T-helper 1 cell treated with Interleukin-12 subunit alpha and Interleukin-12 subunit beta and Interleukin-4 antibody, amounts not matched to agents 30 μg/mL and 1 μg/mL, for 36 hours (primary cell): Measurements from ENCODE around the gene SCMH1.
A peak's percentile ranks its signal among the peaks of the same experiment; 100 is the strongest.

Experiments used
- H3K27ac Mint-ChIP-seq: one replicate; pipeline ENCODE4 v1.8.0; 2021; ENCODE audit warnings: mild to moderate bottlenecking, mixed read lengths
- H3K27me3 Mint-ChIP-seq: one replicate; pipeline ENCODE4 v1.8.0; 2021; ENCODE audit warnings: low read depth, mixed read lengths
- H3K36me3 Mint-ChIP-seq: one replicate; pipeline ENCODE4 v1.8.0; 2021; ENCODE audit warnings: low read depth, mixed read lengths
- H3K4me1 Mint-ChIP-seq: one replicate; pipeline ENCODE4 v1.8.0; 2021; ENCODE audit warnings: low read depth, mixed read lengths
- H3K4me3 Mint-ChIP-seq: one replicate; pipeline ENCODE4 v1.8.0; 2021; ENCODE audit warnings: mild to moderate bottlenecking, moderate library complexity, mixed read lengths
- H3K9me3 Mint-ChIP-seq: one replicate; pipeline ENCODE4 v1.8.0; 2021; ENCODE audit warnings: mixed read lengths

The SCMH1 gene

DNA sequence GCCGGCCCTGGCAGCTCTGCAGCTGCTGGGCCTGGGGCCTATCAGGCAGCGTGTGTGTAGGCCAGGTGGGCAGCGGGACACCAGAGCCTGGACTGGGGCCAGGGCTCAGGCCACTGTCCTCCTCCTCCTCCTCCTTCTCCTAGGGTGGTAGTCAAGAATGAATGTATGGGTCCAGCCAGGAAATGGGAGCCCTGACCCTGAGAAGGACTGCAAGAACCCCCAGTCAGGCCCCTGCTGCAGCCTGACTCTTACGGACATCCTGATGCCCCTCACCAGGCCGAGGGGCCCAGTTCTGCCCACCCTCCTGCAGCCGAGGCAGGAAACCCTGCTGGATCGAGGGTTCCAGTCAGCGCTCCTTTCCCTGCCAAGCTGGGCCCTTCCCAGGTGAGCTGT, 224.1 kb downstream of the SCMH1 start:
- H3K4me1 Mint-ChIP-seq, result peaks cover 4% of the 10 kb centered on the region
- H3K27ac Mint-ChIP-seq, result no peak overlapping the region
- no peaks in the 10 kb centered on the region for H3K27me3 Mint-ChIP-seq
- H3K36me3 Mint-ChIP-seq, result peaks cover 13% of the 10 kb centered on the region
- H3K4me3 Mint-ChIP-seq, result no peak overlapping the region
- no peaks in the 10 kb centered on the region for H3K9me3 Mint-ChIP-seq

DNA sequence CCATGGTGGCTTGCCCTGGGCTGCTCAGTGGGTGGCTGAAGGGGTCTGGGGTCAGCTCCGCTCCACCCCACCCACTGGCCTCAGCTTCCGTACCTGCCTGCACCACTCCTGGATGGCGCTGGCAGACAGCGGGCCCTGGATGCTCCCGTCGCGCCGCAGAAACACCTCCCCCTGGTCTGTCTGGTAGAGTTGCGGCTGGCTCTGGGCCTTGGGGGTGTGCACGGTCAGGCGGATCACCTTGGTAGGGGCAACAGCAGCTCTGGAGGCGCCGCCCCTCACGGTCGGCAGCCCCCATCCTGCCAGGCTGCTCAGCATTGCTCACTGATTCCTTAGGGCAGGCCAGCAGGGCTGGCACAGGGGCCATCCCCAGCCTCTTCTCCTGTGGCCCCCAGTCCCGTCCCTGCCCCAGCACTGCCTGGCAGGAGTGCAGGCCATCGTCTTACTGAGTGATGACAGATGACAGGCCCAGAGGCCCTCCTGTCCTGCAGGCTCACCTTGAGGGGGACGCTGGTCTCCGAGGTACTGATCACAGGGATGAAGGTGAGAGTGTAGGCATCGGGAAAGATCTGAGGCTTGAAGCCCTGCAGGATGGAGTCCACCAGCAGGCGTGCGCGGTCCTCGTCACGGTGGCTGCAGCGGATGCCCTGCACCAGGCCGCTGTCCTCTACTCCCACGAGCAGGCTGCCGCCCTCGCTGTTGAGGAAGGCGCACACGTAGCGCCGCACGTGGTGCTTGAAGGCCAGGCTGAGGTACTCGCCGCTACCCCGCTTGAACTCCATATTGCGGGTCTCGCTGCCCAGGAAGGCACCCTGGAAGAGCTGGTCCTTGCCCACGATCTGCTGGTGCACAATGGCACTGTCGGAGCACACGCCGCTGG, 224.7 kb downstream of the SCMH1 start:
- H3K9me3 Mint-ChIP-seq, result no peaks in the 10 kb centered on the region
- H3K27me3 Mint-ChIP-seq, result no peaks in the 10 kb centered on the region
- H3K4me3 Mint-ChIP-seq, result no peak overlapping the region
- H3K36me3 Mint-ChIP-seq, result peaks cover 13% of the 10 kb centered on the region
- peaks cover 4% of the 10 kb centered on the region for H3K4me1 Mint-ChIP-seq
- no peak overlapping the region for H3K27ac Mint-ChIP-seq

GRCh38 chr1:41015897-41016470, 226.1 kb downstream of the SCMH1 start:
- Mint-ChIP-seq H3K36me3 (peaks cover 20% of the 10 kb centered on the region), H3K27ac (peak overlapping the region; percentile 31), H3K27me3 (no peaks in the 10 kb centered on the region), H3K9me3 (no peaks in the 10 kb centered on the region), H3K4me3 (no peak overlapping the region), H3K4me1 (peaks cover 4% of the 10 kb centered on the region)

DNA sequence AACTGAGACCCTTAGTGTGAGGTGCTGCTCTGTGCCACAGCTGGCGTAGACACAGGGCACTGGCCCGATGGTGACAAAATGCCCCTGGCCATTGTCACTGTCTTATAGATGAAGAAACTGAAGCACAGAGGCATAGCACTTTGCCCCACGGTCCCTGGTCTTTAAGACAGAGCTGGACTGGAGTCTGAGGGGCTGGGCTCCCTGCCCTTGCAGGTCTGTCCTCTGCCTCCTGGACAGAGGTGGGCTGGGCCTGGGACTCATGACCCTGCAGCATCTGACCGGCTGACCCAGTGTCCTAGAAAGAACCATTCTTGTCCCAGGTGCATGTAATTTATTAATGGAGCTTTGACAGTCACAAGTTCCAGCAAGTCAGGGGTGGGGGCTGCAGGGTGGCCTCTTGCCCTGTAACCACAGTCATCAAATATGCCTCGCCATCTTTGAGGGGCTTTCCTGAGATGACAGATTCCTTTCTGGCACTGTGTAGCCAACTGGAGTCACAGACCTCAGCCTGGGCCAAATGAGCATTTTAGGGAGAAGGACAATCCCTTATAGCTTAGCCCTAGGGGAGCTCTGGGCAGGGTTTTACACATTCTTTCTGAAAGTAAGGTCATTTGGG, 226.7 kb downstream of the SCMH1 start:
- peaks cover 24% of the 10 kb centered on the region for H3K36me3 Mint-ChIP-seq
- no peak overlapping the region for H3K27ac Mint-ChIP-seq
- H3K27me3 Mint-ChIP-seq, result no peaks in the 10 kb centered on the region
- no peak overlapping the region for H3K4me3 Mint-ChIP-seq
- H3K4me1 Mint-ChIP-seq, result peaks cover 4% of the 10 kb centered on the region
- no peaks in the 10 kb centered on the region for H3K9me3 Mint-ChIP-seq

GRCh38 chr1:41014871-41015270, 227.2 kb downstream of the SCMH1 start:
- H3K4me1 Mint-ChIP-seq, result peaks cover 5% of the 10 kb centered on the region
- H3K27ac Mint-ChIP-seq, result no peak overlapping the region
- no peaks in the 10 kb centered on the region for H3K9me3 Mint-ChIP-seq
- H3K27me3 Mint-ChIP-seq, result no peaks in the 10 kb centered on the region
- H3K36me3 Mint-ChIP-seq, result peaks cover 28% of the 10 kb centered on the region
- H3K4me3 Mint-ChIP-seq, result no peak overlapping the region

DNA sequence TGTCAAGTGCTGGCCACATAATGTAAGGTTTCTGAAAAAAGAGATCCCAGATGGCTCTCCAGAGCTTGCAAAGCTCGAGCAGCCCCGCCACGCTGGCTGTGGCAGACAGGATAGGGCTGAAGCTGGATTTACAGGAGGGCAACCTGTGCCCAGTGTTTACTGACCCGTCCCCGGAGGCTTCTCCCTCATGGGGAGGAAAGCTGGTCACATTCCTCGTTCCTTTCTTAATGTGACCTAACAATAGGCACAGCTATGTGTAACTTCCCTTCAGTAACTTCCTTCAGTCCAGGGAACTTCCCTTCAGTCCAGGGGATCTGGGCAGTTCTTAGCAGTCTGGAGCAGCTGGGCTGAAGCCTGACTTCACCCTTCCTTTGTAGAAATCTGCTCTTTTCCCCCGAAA, 228.3 kb downstream of the SCMH1 start:
- no peak overlapping the region for H3K4me3 Mint-ChIP-seq
- H3K27ac Mint-ChIP-seq, result no peak overlapping the region
- H3K9me3 Mint-ChIP-seq, result no peaks in the 10 kb centered on the region
- no peaks in the 10 kb centered on the region for H3K27me3 Mint-ChIP-seq
- peaks cover 29% of the 10 kb centered on the region for H3K36me3 Mint-ChIP-seq
- H3K4me1 Mint-ChIP-seq, result peaks cover 5% of the 10 kb centered on the region

DNA sequence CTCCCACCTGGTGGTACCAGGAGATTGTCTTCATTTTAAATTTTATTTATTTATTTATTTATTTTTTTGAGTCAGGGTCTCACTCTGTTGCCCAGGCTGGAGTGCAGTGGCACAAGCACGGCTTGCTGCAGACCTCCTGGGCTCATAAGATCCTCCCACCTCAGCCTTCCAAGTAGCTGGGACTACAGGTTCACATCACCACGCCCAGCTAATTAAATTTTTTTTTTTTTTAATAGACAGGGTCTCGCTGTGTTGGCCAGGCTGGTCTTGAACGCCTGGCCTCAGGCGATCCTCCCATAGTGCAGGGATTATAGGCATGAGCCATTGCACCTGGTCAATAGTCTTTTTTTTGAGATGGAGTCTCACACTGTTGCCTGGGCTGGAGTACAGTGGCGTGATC, 229.1 kb downstream of the SCMH1 start:
- H3K9me3 Mint-ChIP-seq, result no peaks in the 10 kb centered on the region
- H3K27ac Mint-ChIP-seq, result no peak overlapping the region
- H3K36me3 Mint-ChIP-seq, result peaks cover 33% of the 10 kb centered on the region
- no peaks in the 10 kb centered on the region for H3K27me3 Mint-ChIP-seq
- H3K4me1 Mint-ChIP-seq, result peaks cover 5% of the 10 kb centered on the region
- H3K4me3 Mint-ChIP-seq, result no peak overlapping the region

DNA sequence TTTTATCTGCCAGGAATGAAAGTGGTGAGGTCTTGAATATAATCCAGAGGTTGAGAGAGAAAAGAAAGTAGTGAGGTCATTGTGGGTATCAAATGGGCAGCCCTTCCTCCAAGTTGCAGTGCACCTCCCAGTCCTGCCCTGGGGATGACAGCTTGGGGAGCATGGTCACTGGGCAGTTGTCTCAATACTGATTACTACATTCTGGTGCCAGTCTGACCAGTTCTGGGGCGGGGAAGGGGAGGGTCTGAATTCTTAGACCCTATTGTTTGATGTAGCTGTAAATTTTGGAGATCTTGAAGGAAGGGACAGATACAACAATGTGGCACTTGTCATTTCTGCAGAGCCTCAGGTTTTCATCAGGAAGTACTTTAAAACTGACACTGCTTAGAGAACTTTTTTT, 231.8 kb downstream of the SCMH1 start:
- no peak overlapping the region for H3K4me3 Mint-ChIP-seq
- H3K27me3 Mint-ChIP-seq, result no peaks in the 10 kb centered on the region
- H3K9me3 Mint-ChIP-seq, result no peaks in the 10 kb centered on the region
- no peak overlapping the region for H3K27ac Mint-ChIP-seq
- H3K36me3 Mint-ChIP-seq, result peaks cover 45% of the 10 kb centered on the region
- H3K4me1 Mint-ChIP-seq, result peaks cover 7% of the 10 kb centered on the region

DNA sequence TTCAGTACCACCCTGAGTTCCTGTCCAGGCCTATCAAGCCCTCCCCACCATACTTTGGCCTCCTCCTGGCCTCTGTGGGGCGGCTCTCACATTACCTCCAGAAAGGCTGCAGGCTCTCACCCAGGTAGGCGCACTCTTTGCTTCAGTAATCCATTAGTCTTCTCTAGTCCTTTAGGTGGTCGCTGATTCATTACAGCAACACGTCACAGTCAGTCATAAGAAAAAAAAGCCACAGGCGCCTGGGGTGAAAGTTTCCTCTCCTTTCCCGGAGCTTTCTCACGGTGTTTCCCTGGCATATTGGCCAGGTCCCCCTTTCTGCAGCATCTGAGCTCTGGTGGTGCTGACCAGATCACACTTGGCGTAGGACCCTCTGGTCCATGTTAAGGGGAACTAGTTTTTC, 232.6 kb downstream of the SCMH1 start:
- peaks cover 5% of the 10 kb centered on the region for H3K4me1 Mint-ChIP-seq
- no peaks in the 10 kb centered on the region for H3K27me3 Mint-ChIP-seq
- peaks cover 42% of the 10 kb centered on the region for H3K36me3 Mint-ChIP-seq
- no peaks in the 10 kb centered on the region for H3K9me3 Mint-ChIP-seq
- no peak overlapping the region for H3K4me3 Mint-ChIP-seq
- H3K27ac Mint-ChIP-seq, result no peak overlapping the region

GRCh38 chr1:41006942-41007865, 234.9 kb downstream of the SCMH1 start:
- no peak overlapping the region for H3K27ac Mint-ChIP-seq
- no peak overlapping the region for H3K4me3 Mint-ChIP-seq
- no peaks in the 10 kb centered on the region for H3K27me3 Mint-ChIP-seq
- H3K9me3 Mint-ChIP-seq, result no peaks in the 10 kb centered on the region
- H3K4me1 Mint-ChIP-seq, result peaks cover 18% of the 10 kb centered on the region
- H3K36me3 Mint-ChIP-seq, result peaks cover 57% of the 10 kb centered on the region

- Mint-ChIP-seq H3K36me3 (peaks cover 55% of the 10 kb centered on the region), H3K4me3 (no peak overlapping the region), H3K27ac (peak overlapping the region; percentile 14), H3K9me3 (no peaks in the 10 kb centered on the region), H3K27me3 (no peaks in the 10 kb centered on the region), H3K4me1 (peaks cover 20% of the 10 kb centered on the region)
Measured at GRCh38 chr1:41005876-41006275, 236.2 kb downstream of the SCMH1 start.

DNA sequence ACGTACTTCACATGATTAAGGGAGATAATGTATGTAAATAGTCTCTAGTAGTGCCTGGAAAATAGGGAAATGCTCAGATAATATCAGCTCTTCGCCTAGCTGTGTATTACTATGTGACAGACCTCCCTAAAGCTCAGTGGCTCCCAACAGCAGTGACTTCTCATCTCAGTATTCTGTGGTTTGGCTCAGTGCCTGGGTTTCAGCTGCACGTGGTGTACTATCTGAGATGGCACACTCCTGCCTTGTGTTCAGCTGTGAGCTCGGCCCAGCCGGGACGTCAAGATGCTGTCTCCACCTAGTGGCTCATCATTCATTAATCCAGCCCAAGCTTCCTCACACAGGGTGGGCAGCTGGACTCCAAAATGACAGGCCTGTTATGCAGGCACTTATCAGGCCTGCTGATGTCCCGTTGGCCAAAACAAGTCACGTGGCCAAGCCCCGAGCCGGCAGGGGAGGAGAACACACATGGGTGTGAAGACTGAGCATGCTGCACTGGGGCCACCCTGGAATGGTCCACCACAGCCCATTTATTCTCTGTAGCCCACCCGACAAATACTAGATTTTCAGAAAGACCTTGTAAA, 238.4 kb downstream of the SCMH1 start:
- Mint-ChIP-seq H3K4me3 (peak overlapping the region; percentile 17), H3K27me3 (no peaks in the 10 kb centered on the region), H3K9me3 (no peaks in the 10 kb centered on the region), H3K36me3 (peaks cover 57% of the 10 kb centered on the region), H3K27ac (no peak overlapping the region), H3K4me1 (peaks cover 22% of the 10 kb centered on the region)

DNA sequence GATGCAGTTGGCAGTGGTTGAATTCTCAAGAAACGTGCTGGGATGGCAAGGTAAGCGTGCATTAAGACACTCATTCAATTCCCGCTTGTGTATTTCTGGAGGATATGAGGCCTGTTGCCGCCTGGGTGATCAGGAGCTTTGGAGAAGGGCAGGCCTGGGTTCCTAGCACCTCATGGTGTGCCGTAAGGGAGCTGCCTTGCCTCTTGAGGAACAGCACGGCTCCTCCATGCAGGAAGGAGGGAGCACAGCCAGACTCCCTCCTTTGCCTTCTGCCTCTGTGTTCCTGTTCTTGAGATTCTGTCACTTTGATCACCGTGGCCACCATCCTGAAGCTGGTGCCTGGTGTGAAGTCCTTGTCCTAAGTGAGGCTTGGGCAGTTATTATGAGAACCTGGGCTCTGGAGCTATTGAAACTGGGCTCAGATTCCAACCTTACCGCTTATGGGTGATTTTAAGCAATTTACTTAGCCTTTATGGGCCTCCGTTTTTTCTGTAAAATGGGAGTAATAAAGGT, 238.9 kb downstream of the SCMH1 start:
- H3K27ac Mint-ChIP-seq, result no peak overlapping the region
- peaks cover 58% of the 10 kb centered on the region for H3K36me3 Mint-ChIP-seq
- no peaks in the 10 kb centered on the region for H3K9me3 Mint-ChIP-seq
- H3K27me3 Mint-ChIP-seq, result no peaks in the 10 kb centered on the region
- peaks cover 22% of the 10 kb centered on the region for H3K4me1 Mint-ChIP-seq
- no peak overlapping the region for H3K4me3 Mint-ChIP-seq

- H3K27me3 Mint-ChIP-seq, result no peaks in the 10 kb centered on the region
- no peak overlapping the region for H3K27ac Mint-ChIP-seq
- H3K36me3 Mint-ChIP-seq, result peaks cover 64% of the 10 kb centered on the region
- no peak overlapping the region for H3K4me3 Mint-ChIP-seq
- no peaks in the 10 kb centered on the region for H3K9me3 Mint-ChIP-seq
- H3K4me1 Mint-ChIP-seq, result peaks cover 16% of the 10 kb centered on the region
Measured at GRCh38 chr1:40998668-40999067, 243.4 kb downstream of the SCMH1 start.
